ENCODE results near the gene FBXW10B.

GRCh38 chr17:15652960-15653359, 33.5 kb upstream of the FBXW10B start:
- TF ChIP-seq EZH2 (IDR thresholded peaks at IDR 0.05; ENCODE audit: insufficient read depth, poor library complexity, severe bottlenecking) (no peak), EZH2phosphoT487 (IDR thresholded peaks at IDR 0.05; ENCODE audit: insufficient read depth, low read depth) (no peak)
